CD4-positive, CD25-positive, alpha-beta regulatory T cell (primary cell): Measurements from ENCODE around the gene MBD3L2B. TPM values are rescaled to one million over a fixed set of nuclear protein-coding genes. Genes with fewer than 3 reads are reported as not detected.
A peak's percentile ranks its signal among the peaks of the same experiment; 100 is the strongest.

Experiments
- ATAC-seq, 2 donors: fragments of 150-1000 bp; cut with Tn5 transposase; one replicate each; pipeline ENCODE4 v1.10.0; 2021; ENCODE audit warnings: low read depth in 2 of 2, moderate number of reproducible peaks in 2 of 2, moderate library complexity in 1 of 2
- DNase-seq, 3 donors: peaks; one replicate each; pipeline versions ENCODE4 v3.0.0 to v3.0.0-alpha.2; 2012 to 2022; ENCODE audit warnings: mixed read lengths in 1 of 3
- H3K27ac ChIP-seq: one replicate; pipeline ENCODE4 v1.7.0; 2013; ENCODE audit warnings: mild to moderate bottlenecking, low read length; ENCODE audit not compliant: insufficient read depth, poor library complexity, severe bottlenecking
- H3K27me3 ChIP-seq: one replicate; pipeline ENCODE4 v1.7.0; 2013; ENCODE audit warnings: low read length; ENCODE audit not compliant: control insufficient read depth, insufficient read depth
- H3K36me3 ChIP-seq: one replicate; pipeline ENCODE4 v1.7.0; 2013; ENCODE audit warnings: mild to moderate bottlenecking, low read length, moderate library complexity; ENCODE audit not compliant: control insufficient read depth, insufficient read depth
- H3K4me1 ChIP-seq: 2 replicates; pipeline ENCODE4 v1.7.0; 2013; ENCODE audit warnings: mild to moderate bottlenecking, low read length; ENCODE audit not compliant: insufficient read depth, control insufficient read depth, poor library complexity, severe bottlenecking
- H3K4me3 ChIP-seq: one replicate; pipeline ENCODE4 v1.7.0; 2013; ENCODE audit warnings: low read depth, mild to moderate bottlenecking, low read length, moderate library complexity
- H3K9me3 ChIP-seq, 2 experiments: 1 replicate in 1 of 2; 2 replicates in 1 of 2; pipeline ENCODE4 v1.7.0; 2013; ENCODE audit warnings: low read length in 2 of 2, mild to moderate bottlenecking in 1 of 2, moderate library complexity in 1 of 2; ENCODE audit not compliant: control insufficient read depth in 2 of 2
- H3K27ac Mint-ChIP-seq, 3 donors: one replicate each; pipeline ENCODE4 v1.8.0; 2020 to 2022; ENCODE audit warnings: mild to moderate bottlenecking in 3 of 3, mixed read lengths in 3 of 3, moderate library complexity in 2 of 3
- H3K27me3 Mint-ChIP-seq: one replicate; pipeline ENCODE4 v1.8.0; 2022; ENCODE audit warnings: mild to moderate bottlenecking, mixed read lengths
- H3K36me3 Mint-ChIP-seq: one replicate; pipeline ENCODE4 v1.8.0; 2020; ENCODE audit warnings: mixed read lengths
- H3K4me1 Mint-ChIP-seq, 4 donors: one replicate each; pipeline ENCODE4 v1.8.0; 2020 to 2022; ENCODE audit warnings: mixed read lengths in 4 of 4, mild to moderate bottlenecking in 1 of 4
- H3K4me3 Mint-ChIP-seq, 4 donors: one replicate each; pipeline ENCODE4 v1.8.0; 2020 to 2022; ENCODE audit warnings: mild to moderate bottlenecking in 4 of 4, mixed read lengths in 4 of 4, moderate library complexity in 3 of 4
- H3K9me3 Mint-ChIP-seq, 7 donors: one replicate each; pipeline ENCODE4 v1.8.0; 2020 to 2022; ENCODE audit warnings: mixed read lengths in 7 of 7, mild to moderate bottlenecking in 3 of 7, moderate library complexity in 2 of 7
- polyA plus RNA-seq, 4 donors: library from polyadenylated mRNA; unstranded; fragments of 300-500 nt; fragmentation: Illumina TruSeq; gene quantifications; one replicate each; pipeline ENCODE4 v1.2.3, GENCODE V29; 2021
- total RNA-seq: library from RNA; stranded (reverse); gene quantifications from one replicate; pipeline ENCODE4 v1.2.3, GENCODE V29; 2022

Gene MBD3L2B
- total and polyA plus RNA-seq, 5 donors from 2014 or later = not detected

DNA sequence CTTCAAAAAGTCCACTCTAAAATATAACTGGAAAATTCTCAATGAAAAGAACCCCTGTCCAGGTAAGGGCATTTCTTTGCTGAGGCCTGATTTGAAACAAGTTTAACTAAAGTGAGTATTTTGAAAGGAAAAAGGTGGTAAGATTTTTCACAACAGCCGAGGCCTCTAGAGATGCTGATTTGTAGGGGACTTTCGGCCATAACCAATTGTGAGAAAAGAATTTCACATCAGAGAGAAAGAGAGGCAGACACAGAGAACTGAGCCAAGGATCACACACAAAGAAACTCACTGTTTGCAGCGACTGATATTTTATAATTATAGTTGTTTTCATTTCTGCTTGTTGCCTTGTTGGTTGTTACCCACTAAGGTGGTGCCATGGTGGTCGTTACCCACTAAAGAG, 24.4 kb downstream of the MBD3L2B start:
- peaks cover 0 to 5% (median 1%) of the 10 kb centered on the region in 7 donors for H3K9me3 Mint-ChIP-seq
- Histone ChIP-seq H3K4me1 (no peaks in the 10 kb centered on the region), H3K36me3 (no peaks in the 10 kb centered on the region), H3K9me3 (no peaks in the 10 kb centered on the region), H3K4me3 (no peak overlapping the region), H3K27me3 (no peaks in the 10 kb centered on the region), H3K27ac (no peak overlapping the region)
- ATAC-seq = no peak
- H3K4me3 Mint-ChIP-seq = no peak overlapping the region
- no peaks in the 10 kb centered on the region for H3K36me3 Mint-ChIP-seq
- H3K27ac Mint-ChIP-seq = no peak overlapping the region
- DNase-seq = no peak
- peaks cover 5% of the 10 kb centered on the region for H3K27me3 Mint-ChIP-seq
- peaks cover 0 to 3% (median under 1%) of the 10 kb centered on the region in 4 donors for H3K4me1 Mint-ChIP-seq

DNA sequence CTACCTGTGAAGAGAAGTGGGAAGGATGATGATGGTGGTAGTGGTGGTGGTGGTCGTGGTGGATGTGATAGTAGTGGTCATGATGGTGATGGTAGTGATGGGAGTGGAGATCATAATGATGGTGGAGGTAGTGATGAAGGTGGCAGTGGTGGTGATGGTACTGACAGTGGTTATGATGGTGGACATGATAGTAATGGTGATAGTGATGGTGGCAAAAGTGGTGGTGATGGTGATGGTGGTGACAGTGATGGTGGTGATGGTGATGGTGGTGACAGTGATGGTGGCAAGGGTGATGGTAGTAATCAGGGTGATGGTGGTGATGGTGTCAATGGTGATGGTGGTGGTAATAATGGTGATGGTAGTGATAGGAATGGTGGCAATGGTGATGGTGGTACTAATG, 26.2 kb downstream of the MBD3L2B start:
- H3K27me3 Mint-ChIP-seq = peaks cover 11% of the 10 kb centered on the region
- no peak overlapping the region for H3K4me3 Mint-ChIP-seq
- no peak overlapping the region for H3K27ac ChIP-seq

DNA sequence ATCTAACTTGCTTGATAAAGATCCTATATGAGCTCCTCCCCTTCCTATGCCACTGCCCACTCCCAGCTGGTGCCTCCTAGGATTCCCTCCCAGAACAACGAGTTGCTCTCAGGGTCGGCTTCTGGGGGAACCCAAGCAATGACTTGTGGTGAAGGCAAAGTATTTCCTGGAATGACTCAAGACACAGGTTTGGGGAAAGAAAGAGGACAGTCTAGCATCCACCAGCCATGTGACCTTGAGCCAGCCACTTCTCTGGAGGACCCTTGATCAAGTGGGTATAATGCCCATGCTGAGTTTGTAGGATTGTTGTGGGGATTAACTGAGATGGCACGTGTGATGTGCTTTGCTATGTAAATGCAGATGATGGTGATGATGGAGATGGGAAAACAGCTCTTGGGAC, 33.0 kb downstream of the MBD3L2B start:
- H3K4me3 Mint-ChIP-seq = no peak overlapping the region
- peaks cover 3 to 28% (median 7%) of the 10 kb centered on the region in 7 donors for H3K9me3 Mint-ChIP-seq
- no peaks in the 10 kb centered on the region for H3K4me1 Mint-ChIP-seq
- no peak overlapping the region for H3K27ac ChIP-seq
- no peaks in the 10 kb centered on the region for H3K36me3 ChIP-seq
- DNase-seq (no peak), ATAC-seq (no peak)
- peaks cover 8% of the 10 kb centered on the region for H3K27me3 Mint-ChIP-seq
- peaks cover 4 to 17% of the 10 kb centered on the region in 2 experiments for H3K9me3 ChIP-seq
- H3K27me3 ChIP-seq = no peaks in the 10 kb centered on the region
- no peak overlapping the region for H3K4me3 ChIP-seq
- no peak overlapping the region for H3K27ac Mint-ChIP-seq
- peaks cover 13% of the 10 kb centered on the region for H3K36me3 Mint-ChIP-seq
- no peaks in the 10 kb centered on the region for H3K4me1 ChIP-seq

More for the DNA sequence above, 26.2 kb downstream of the MBD3L2B start:
- peaks cover 0 to 3% (median 0%) of the 10 kb centered on the region in 4 donors for H3K4me1 Mint-ChIP-seq
- H3K4me3 ChIP-seq = no peak overlapping the region
- no peak for ATAC-seq
- H3K36me3 ChIP-seq = no peaks in the 10 kb centered on the region
- H3K4me1 ChIP-seq = no peaks in the 10 kb centered on the region
- no peaks in the 10 kb centered on the region for H3K9me3 ChIP-seq
- no peaks in the 10 kb centered on the region for H3K36me3 Mint-ChIP-seq
- H3K9me3 Mint-ChIP-seq = peaks cover 0 to 5% (median 1%) of the 10 kb centered on the region in 7 donors
- no peak for DNase-seq
- no peak overlapping the region for H3K27ac Mint-ChIP-seq
- no peaks in the 10 kb centered on the region for H3K27me3 ChIP-seq

DNA sequence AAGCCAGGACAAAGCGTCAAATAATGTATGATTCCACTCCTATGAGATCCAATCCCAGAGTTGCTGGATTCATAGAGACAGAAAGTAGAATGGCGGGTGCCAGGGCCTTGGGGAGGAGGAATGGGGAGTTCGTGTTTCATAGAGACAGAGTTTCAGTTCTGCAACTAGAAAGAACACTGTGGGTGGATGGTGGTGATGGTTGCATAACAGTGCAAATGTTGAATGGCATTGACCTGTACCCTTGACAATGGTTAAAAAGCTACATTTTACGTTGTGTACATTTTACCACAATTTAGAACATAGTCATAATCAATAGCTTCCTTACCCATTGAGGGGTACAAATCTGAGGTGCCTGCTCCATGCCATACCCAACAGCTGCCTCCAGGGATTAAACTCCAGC, 33.4 kb downstream of the MBD3L2B start:
- no peaks in the 10 kb centered on the region for H3K36me3 ChIP-seq
- no peaks in the 10 kb centered on the region for H3K4me1 Mint-ChIP-seq
- H3K4me1 ChIP-seq = no peaks in the 10 kb centered on the region
- H3K27ac ChIP-seq = no peak overlapping the region
- H3K9me3 ChIP-seq = peaks cover 4 to 19% of the 10 kb centered on the region in 2 experiments
- peaks cover 16% of the 10 kb centered on the region for H3K36me3 Mint-ChIP-seq
- H3K9me3 Mint-ChIP-seq = peaks cover 3 to 31% (median 7%) of the 10 kb centered on the region in 7 donors
- peaks cover 8% of the 10 kb centered on the region for H3K27me3 Mint-ChIP-seq
- ATAC-seq (no peak), DNase-seq (no peak)
- H3K27me3 ChIP-seq = no peaks in the 10 kb centered on the region
- no peak overlapping the region for H3K27ac Mint-ChIP-seq
- no peak overlapping the region for H3K4me3 Mint-ChIP-seq
- no peak overlapping the region for H3K4me3 ChIP-seq

DNA sequence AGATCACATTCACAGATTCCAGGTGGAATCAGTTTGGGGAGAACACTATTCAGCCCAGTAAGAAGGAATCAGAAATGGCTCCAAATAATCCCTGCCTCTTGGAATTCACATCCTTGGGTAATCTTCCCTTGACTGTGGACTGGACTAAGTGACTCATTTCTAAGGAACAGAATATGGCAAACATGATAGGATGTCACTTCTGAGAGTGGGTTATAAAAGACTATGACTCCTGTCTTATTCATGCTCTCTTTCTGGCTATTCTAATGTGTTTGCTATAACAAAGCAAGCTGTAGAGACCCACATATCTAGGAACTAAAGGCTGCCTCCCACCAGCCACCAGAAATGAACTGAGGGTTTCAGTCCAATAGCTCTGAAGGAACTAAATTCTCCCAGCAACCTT, 37.8 kb downstream of the MBD3L2B start:
- H3K27me3 Mint-ChIP-seq = no peaks in the 10 kb centered on the region
- H3K27ac ChIP-seq = no peak overlapping the region
- DNase-seq (no peak), ATAC-seq (no peak)
- H3K36me3 Mint-ChIP-seq = peaks cover 16% of the 10 kb centered on the region
- no peaks in the 10 kb centered on the region for H3K4me1 ChIP-seq
- no peak overlapping the region for H3K27ac Mint-ChIP-seq
- peaks cover 3 to 37% (median 16%) of the 10 kb centered on the region in 7 donors for H3K9me3 Mint-ChIP-seq
- H3K27me3 ChIP-seq = no peaks in the 10 kb centered on the region
- no peaks in the 10 kb centered on the region for H3K4me1 Mint-ChIP-seq
- H3K9me3 ChIP-seq = peaks cover 7 to 22% of the 10 kb centered on the region in 2 experiments
- no peak overlapping the region for H3K4me3 ChIP-seq
- H3K4me3 Mint-ChIP-seq = no peak overlapping the region
- no peaks in the 10 kb centered on the region for H3K36me3 ChIP-seq

DNA sequence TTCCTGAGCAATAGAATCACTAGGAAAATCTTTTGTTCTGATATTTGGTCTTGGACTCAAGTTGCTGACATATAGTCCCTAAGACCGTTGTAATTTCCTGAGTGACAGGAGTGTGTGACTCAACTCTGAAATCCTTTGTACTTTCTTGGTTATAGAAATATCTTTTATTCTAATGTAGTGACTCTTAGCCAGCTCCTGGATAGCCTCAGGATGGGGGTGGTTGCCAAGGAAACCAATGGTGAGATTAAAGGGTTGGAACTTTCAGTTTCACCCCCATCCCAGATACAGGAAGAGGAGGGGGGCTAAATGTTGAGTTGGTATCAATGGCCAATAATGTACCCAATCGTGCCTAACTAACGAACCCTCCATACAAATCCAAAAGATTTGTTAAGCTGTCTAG, 41.8 kb downstream of the MBD3L2B start:
- Histone ChIP-seq H3K4me3 (no peak overlapping the region), H3K9me3 (peaks cover 18 to 31% of the 10 kb centered on the region in 2 experiments), H3K27me3 (no peaks in the 10 kb centered on the region), H3K4me1 (no peaks in the 10 kb centered on the region), H3K27ac (no peak overlapping the region), H3K36me3 (no peaks in the 10 kb centered on the region)
- Mint-ChIP-seq H3K4me3 (no peak overlapping the region), H3K36me3 (peaks cover 9% of the 10 kb centered on the region), H3K27ac (no peak overlapping the region), H3K4me1 (no peaks in the 10 kb centered on the region), H3K27me3 (peaks cover 5% of the 10 kb centered on the region), H3K9me3 (peaks cover 0 to 33% (median 11%) of the 10 kb centered on the region in 7 donors)
- ATAC-seq = no peak
- peak in 1 of 3 donors; percentile 21 for DNase-seq

DNA sequence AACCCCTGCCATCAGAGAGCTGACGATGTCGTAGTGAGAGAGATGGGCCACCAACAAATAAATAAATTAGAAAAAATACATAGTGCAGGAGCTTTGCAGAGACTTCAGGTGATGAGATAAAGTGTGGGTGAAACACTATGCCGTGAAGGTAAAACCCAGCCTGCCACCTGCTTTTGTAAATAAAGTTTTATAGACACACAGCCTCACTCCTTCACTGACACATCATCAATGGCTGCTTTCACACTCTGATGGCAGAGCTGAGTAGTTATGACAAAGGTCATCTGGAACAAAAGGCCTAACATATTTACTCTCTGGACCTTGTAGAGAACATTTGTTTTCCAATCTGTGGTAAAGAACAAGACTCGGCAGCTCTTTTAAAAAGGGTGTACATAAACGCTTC, 45.0 kb downstream of the MBD3L2B start:
- no peaks in the 10 kb centered on the region for H3K36me3 ChIP-seq
- Mint-ChIP-seq H3K9me3 (peaks cover 0 to 13% (median 5%) of the 10 kb centered on the region in 7 donors), H3K27ac (no peak overlapping the region), H3K4me1 (no peaks in the 10 kb centered on the region), H3K4me3 (no peak overlapping the region), H3K27me3 (peaks cover 5% of the 10 kb centered on the region), H3K36me3 (no peaks in the 10 kb centered on the region)
- H3K9me3 ChIP-seq = peaks cover 15 to 18% of the 10 kb centered on the region in 2 experiments
- ATAC-seq = no peak
- no peak overlapping the region for H3K27ac ChIP-seq
- DNase-seq = no peak
- H3K4me1 ChIP-seq = no peaks in the 10 kb centered on the region
- no peaks in the 10 kb centered on the region for H3K27me3 ChIP-seq
- H3K4me3 ChIP-seq = no peak overlapping the region

DNA sequence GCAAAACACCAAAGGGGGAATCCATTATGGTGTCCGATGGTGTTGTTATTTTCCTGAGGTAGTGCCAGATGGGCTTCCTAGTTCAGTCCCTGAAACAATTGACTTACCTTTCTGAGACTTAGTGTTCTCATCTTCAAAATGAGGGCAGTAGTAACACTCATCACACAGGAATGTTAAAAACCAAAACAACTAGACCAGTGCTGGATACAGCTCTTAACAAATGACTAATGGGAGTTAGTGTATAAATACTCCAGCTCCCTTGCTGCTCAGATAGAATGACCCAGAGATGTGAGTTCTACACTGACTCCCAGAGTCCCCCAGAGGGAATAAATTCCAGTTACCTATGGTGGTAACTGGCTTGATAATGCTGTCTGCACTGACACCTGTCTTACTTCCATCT, 49.9 kb downstream of the MBD3L2B start:
- peaks cover 0 to 3% (median 0%) of the 10 kb centered on the region in 7 donors for H3K9me3 Mint-ChIP-seq
- DNase-seq (no peak), ATAC-seq (no peak)
- no peak overlapping the region for H3K4me3 ChIP-seq
- H3K27me3 Mint-ChIP-seq = peaks cover 14% of the 10 kb centered on the region
- no peak overlapping the region for H3K4me3 Mint-ChIP-seq
- H3K36me3 Mint-ChIP-seq = no peaks in the 10 kb centered on the region
- no peaks in the 10 kb centered on the region for H3K27me3 ChIP-seq
- no peaks in the 10 kb centered on the region for H3K36me3 ChIP-seq
- no peaks in the 10 kb centered on the region for H3K9me3 ChIP-seq
- no peak overlapping the region for H3K27ac Mint-ChIP-seq
- no peaks in the 10 kb centered on the region for H3K4me1 ChIP-seq
- H3K4me1 Mint-ChIP-seq = peaks cover 0 to 2% (median 0%) of the 10 kb centered on the region in 4 donors
- H3K27ac ChIP-seq = no peak overlapping the region
